Right cardiac atrium (tissue), 5 donors: ENCODE data around the gene ATXN1. TPM values are rescaled to one million over a fixed set of nuclear protein-coding genes. Genes with fewer than 3 reads are reported as not detected.

Source experiments
- ATAC-seq, 2 donors: fragments of 200-7000 bp; cut with Tn5 transposase; one replicate each; pipeline versions ENCODE4 v1.8.0 to v1.9.1; 2020; ENCODE audit warnings: moderate library complexity in 2 of 2, mild to moderate bottlenecking in 1 of 2
- DNase-seq, 3 donors: peaks; one replicate each; pipeline ENCODE4 v3.0.0-alpha.2; 2020
- H3K27ac ChIP-seq: one replicate; pipeline ENCODE4 v1.5.1; 2013; ENCODE audit warnings: mild to moderate bottlenecking, low read length, control low read depth, moderate library complexity
- H3K27me3 ChIP-seq: one replicate; pipeline ENCODE4 v1.6.1; 2013; ENCODE audit not compliant: control insufficient read depth, insufficient read depth
- H3K4me1 ChIP-seq: one replicate; pipeline ENCODE4 v1.6.1; 2013; ENCODE audit warnings: low read length; ENCODE audit not compliant: control insufficient read depth, insufficient read depth
- H3K4me3 ChIP-seq: one replicate; pipeline ENCODE4 v1.5.1; 2013; ENCODE audit warnings: low read length, control low read depth
- H3K9me3 ChIP-seq: one replicate; pipeline ENCODE4 v1.6.1; 2013; ENCODE audit warnings: low read length; ENCODE audit not compliant: control insufficient read depth
- WGBS: extraction: QIAGEN DNeasy Blood & Tissue Kit; methylation state at CpG from one replicate; pipeline ENCODE4 v1.1.7; 2013; 5-methylcytosine and 5-hydroxymethylcytosine counted together
- intact Hi-C, 4 donors: fragments of 100-400 bp; cut with DNase I; formaldehyde crosslinking; loops; one replicate each; pipeline versions ENCODE4 v1.11.0 to v1.14.0; 2022 to 2023
- polyA plus RNA-seq: library from polyadenylated mRNA; stranded (reverse); fragments of 200-250 nt; gene quantifications from one replicate; pipeline ENCODE4 v1.2.3, GENCODE V29; 2013
- total RNA-seq, 4 donors: library from RNA; stranded (reverse); fragmentation: NEBNext Ultra II Directional; extraction: Animal tissue kit (Norgen Biotek cat#: 25700); gene quantifications; one replicate each; pipeline ENCODE4 v1.2.1, GENCODE V29; 2021
- donor health status: healthy with polysubstance abuse.
- donor health status: DM: no; HTN: yes; CAD: no.
- donor health status: DM: no; HTN: no; CAD: no.
- donor health status: DM: no; HTN: yes; CAD: no; lungs with severe emphysema.
- donor health status: DM: yes; HTN: yes; CAD: no.

Gene ATXN1
- total and polyA plus RNA-seq, 5 donors: 11.8 to 50.7 (median 47.6) TPM

DNA sequence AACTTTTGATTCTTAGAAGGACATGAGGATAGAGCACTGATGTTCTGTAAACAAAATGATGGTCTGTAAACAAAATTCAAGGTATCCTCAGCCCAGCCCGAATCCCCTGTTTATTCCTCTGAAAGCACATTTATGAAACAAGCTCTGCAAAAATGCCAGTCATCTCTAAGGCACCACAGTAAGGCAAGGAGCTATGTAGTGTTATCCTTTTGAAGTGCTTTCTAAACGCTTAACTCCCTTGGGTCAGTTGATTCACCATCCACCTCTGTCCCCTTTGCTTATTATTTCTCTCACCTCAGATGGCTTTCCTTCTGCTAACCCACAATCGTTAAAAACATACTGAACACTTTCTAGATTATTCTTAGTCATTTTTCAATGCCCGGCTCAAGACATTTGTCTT, 93.8 kb downstream of the ATXN1 start:
- intact Hi-C loops: no loop called here
- ATAC-seq (no peak), DNase-seq (no peak)
- 77% methylated on average over 4 of the region's 4 CpGs for WGBS
- no peak overlapping the region for H3K27ac ChIP-seq
- peaks cover 5% of the 10 kb centered on the region for H3K4me1 ChIP-seq
- no peak overlapping the region for H3K4me3 ChIP-seq
- H3K9me3 ChIP-seq: no peaks in the 10 kb centered on the region
- no peaks in the 10 kb centered on the region for H3K27me3 ChIP-seq

DNA sequence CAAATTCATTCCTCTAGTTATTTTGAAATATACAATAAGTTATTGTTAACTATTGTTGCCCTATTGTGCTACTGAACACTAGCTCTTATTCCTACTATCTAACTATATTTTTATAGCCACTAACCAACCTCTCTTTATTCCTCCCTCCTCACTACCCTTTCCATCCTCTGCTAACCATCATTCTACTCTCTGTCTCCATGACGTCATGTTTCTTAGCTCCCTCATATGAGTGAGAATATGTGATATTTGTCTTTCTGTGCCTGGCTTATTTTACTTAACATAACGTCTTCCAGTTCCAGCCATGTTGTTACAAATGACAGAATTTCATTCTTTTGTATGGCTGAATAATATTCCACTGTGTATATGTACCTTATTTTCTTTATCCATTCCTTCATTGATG, 95.3 kb downstream of the ATXN1 start:
- intact Hi-C loops: no loop called here
- no peak for ATAC-seq
- peaks cover 5% of the 10 kb centered on the region for H3K4me1 ChIP-seq
- H3K27me3 ChIP-seq: no peaks in the 10 kb centered on the region
- 98% methylated on average over 2 of the region's 2 CpGs for WGBS
- DNase-seq: no peak
- no peak overlapping the region for H3K4me3 ChIP-seq
- H3K27ac ChIP-seq: no peak overlapping the region
- H3K9me3 ChIP-seq: peaks cover 2% of the 10 kb centered on the region

DNA sequence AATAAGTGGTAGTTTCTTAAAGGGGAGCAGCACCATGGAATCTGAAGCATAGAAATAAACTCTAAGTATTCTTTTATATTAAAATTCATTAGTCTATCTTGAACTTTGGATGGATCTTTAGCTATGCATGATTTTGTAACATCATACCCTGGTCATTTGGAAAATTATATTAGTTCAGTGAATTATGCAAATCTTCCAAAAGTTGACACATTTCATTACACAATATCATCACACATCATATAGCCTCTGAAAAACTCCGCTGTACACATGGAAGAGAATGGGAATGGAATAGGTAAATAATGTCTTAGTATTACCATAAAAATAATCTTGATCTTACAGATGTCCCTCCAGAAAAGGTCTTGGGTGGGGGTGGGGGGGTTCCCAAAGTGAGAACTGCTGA, 96.1 kb downstream of the ATXN1 start:
- 97% methylated on average over 1 of the region's 1 CpG for WGBS
- intact Hi-C loops: no loop called here
- no peak for ATAC-seq

DNA sequence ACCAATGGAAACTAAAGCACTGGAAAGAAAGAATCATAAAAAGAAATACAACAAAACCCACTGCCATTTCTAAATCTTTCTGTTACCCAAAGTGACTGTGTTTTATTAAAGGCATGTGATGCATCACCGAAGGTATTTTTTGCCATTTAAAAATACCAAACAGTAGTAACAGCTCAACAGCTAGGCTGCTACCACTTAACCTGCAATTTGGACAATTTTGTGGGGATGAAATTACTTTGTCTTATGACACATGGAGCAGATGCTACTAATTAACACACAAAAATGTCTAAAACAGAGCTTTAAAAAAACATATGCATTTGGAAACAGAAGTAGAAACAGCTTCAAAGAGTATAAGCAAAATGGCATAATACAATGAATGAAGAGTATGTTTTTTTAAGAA, 97.4 kb downstream of the ATXN1 start:
- 77% methylated on average over 1 of the region's 1 CpG for whole genome bisulfite sequencing
- Histone ChIP-seq H3K4me1 (peaks cover 3% of the 10 kb centered on the region), H3K27ac (no peak overlapping the region), H3K4me3 (no peak overlapping the region), H3K27me3 (no peaks in the 10 kb centered on the region), H3K9me3 (peaks cover 2% of the 10 kb centered on the region)
- no peak for ATAC-seq
- intact Hi-C loops: no loop called here
- DNase-seq: no peak

More for the DNA sequence above, 96.1 kb downstream of the ATXN1 start:
- Histone ChIP-seq H3K4me3 (no peak overlapping the region), H3K27me3 (no peaks in the 10 kb centered on the region), H3K4me1 (peaks cover 5% of the 10 kb centered on the region), H3K27ac (no peak overlapping the region), H3K9me3 (peaks cover 2% of the 10 kb centered on the region)
- no peak for DNase-seq

DNA sequence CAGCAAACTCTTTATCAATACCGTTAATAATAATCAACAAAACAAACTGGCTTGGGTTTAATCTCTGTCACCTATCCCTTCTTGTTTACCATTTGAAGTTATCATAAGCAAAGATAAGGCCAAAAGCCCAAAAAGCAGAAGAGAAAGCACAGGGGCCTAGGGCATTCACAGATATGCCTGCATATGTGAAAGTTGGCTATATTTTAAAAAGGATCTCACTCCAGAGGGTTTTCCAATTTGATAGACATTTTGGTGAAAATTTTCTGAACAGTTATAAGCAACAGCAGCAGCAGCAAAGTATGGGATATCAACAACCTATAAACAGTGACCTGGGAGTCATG, 101.1 kb downstream of the ATXN1 start:
- 17% methylated on average over 1 of the region's 1 CpG for whole genome bisulfite sequencing
- peaks cover 2% of the 10 kb centered on the region for H3K9me3 ChIP-seq
- DNase-seq (no peak), ATAC-seq (no peak)
- no peak overlapping the region for H3K27ac ChIP-seq
- no peaks in the 10 kb centered on the region for H3K27me3 ChIP-seq
- intact Hi-C loops: no loop called here
- H3K4me3 ChIP-seq: no peak overlapping the region
- no peaks in the 10 kb centered on the region for H3K4me1 ChIP-seq

DNA sequence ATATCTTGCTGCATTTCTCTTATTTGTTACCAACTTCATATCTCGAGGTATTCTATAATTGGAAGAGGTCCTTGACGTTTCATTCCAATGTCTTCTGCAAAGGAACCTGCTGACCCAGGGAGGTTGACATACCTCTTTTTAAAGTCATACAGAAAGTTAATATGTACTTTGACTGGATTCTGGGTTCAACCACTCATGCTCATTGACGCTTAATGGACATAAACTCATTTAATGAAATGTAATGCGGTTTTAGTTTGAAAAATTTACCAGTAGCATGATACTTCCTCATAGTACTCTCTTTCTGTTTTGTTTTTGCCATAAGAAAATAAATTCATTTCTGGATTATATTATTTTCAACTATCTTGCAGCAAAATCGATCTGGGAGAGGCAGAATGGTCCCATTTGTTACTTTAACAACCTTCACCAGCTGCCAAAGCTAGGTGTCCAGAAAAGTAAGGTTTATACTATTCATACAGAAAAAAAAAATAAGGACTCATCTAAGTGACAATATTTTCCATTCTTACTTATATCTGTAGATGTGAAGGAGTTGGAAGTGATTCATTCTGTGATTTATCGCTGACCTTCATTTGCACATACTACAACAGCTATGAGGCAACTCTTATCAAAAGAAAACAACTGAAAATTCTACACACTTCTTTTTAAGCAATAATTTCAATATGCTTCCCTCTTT, 101.6 kb downstream of the ATXN1 start:
- Histone ChIP-seq H3K27ac (no peak overlapping the region), H3K27me3 (no peaks in the 10 kb centered on the region), H3K4me1 (no peaks in the 10 kb centered on the region), H3K4me3 (no peak overlapping the region), H3K9me3 (peaks cover 2% of the 10 kb centered on the region)
- 64% methylated on average over 6 of the region's 6 CpGs for WGBS
- no peak for DNase-seq
- intact Hi-C loops: no loop called here
- ATAC-seq: no peak

DNA sequence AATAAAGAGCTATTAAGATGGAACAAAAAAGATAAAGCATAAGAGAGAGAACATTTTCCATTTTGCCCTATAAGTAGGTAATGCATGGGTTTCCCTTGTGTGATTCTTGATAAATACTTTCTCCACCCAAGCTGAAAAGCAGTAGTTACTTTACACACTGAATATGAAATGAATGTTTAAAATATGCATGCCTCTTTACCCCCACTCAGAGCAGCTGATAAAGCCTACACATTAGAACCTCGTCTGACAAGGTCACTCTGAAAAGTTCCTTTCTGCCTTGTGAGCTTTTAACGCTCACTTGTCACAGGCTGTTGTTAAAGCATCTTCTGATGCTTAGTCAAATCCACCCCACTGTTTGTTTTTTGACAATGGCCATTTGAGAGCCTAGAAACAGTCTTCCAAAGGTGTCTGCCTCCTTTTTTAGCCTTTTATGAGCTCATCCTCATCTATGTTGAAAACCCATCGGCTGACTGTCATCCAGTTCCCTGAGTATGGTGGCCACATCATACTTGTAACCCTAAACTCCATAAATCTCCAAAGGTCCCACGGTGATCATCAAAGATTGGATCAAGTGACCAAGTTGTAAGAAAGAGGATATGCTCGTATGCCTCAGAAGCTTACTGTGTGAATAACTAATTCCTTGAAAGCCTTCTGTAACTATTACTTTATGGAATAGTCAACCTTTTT, 102.8 kb downstream of the ATXN1 start:
- H3K27ac ChIP-seq: no peak overlapping the region
- H3K4me3 ChIP-seq: no peak overlapping the region
- H3K9me3 ChIP-seq: peaks cover 2% of the 10 kb centered on the region
- H3K4me1 ChIP-seq: no peaks in the 10 kb centered on the region
- WGBS: 70% methylated on average over 5 of the region's 5 CpGs
- no peaks in the 10 kb centered on the region for H3K27me3 ChIP-seq
- intact Hi-C loops: no loop called here
- ATAC-seq (no peak), DNase-seq (no peak)

DNA sequence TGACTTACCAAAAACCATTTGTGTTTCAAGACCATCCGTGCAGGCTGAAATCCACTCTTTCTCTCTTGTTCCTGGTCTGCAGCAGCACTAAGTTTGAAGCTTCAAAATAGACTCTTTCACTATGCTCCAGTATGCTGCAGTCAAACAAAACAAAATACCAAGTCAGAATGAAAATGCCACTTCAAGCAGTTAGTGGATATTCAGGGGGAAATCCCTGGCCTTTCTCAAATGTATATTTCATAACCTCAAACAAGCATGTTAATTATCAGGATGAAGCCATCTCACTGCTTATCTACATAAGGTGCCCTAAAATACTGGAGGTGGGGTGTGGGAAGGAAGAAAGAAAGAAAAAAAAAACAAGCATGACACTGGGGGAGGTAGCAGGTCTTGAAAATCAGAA, 103.5 kb downstream of the ATXN1 start:
- Histone ChIP-seq H3K27ac (no peak overlapping the region), H3K27me3 (no peaks in the 10 kb centered on the region), H3K9me3 (peaks cover 2% of the 10 kb centered on the region), H3K4me1 (no peaks in the 10 kb centered on the region), H3K4me3 (no peak overlapping the region)
- ATAC-seq (no peak), DNase-seq (no peak)
- 76% methylated on average over 1 of the region's 1 CpG for WGBS
- intact Hi-C loops: no loop called here

DNA sequence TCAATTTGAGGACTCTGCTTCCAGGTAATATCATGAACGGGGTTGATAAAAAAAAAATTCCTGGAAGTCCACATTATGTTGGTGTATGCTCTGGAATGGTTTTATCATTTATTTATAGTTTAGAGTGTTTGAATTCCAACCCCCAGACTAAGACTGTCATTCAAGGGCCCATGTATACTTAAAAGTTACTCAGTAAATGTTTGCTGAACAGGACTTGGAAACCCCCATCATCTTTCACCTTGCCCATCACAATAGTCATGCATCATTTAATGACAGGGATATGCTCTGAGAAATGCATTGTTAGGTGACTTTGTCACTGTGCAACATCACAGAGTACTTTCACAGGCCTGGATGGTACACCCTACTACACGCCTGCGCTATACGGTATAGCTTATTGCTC, 104.8 kb downstream of the ATXN1 start:
- no peaks in the 10 kb centered on the region for H3K9me3 ChIP-seq
- H3K4me1 ChIP-seq: no peaks in the 10 kb centered on the region
- H3K4me3 ChIP-seq: no peak overlapping the region
- intact Hi-C loops: no loop called here
- H3K27ac ChIP-seq: no peak overlapping the region
- H3K27me3 ChIP-seq: no peaks in the 10 kb centered on the region
- no peak for DNase-seq
- no peak for ATAC-seq
- 92% methylated on average over 4 of the region's 4 CpGs for WGBS

DNA sequence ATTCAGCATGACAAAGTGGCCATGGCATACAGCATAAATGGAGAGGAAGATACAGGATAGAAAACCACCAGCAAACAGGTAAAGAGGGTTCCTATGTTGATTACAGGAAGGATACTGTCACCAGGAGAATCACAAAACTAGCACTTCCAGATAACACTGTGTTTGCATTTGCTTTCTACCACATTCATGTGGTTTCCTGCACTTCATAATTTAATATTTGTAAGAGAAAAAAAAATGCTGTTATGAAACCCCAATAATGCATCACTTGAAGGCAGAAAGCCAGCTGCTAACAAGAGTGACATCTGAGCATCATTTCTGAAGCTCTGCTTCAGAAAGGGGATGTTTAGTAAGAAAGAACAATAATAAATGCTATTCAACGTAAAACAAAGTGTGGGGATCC, 106.6 kb downstream of the ATXN1 start:
- Histone ChIP-seq H3K4me1 (no peaks in the 10 kb centered on the region), H3K4me3 (no peak overlapping the region), H3K27me3 (no peaks in the 10 kb centered on the region), H3K27ac (no peak overlapping the region), H3K9me3 (no peaks in the 10 kb centered on the region)
- intact Hi-C loops: no loop called here
- 90% methylated on average over 1 of the region's 1 CpG for WGBS
- DNase-seq (no peak), ATAC-seq (no peak)

DNA sequence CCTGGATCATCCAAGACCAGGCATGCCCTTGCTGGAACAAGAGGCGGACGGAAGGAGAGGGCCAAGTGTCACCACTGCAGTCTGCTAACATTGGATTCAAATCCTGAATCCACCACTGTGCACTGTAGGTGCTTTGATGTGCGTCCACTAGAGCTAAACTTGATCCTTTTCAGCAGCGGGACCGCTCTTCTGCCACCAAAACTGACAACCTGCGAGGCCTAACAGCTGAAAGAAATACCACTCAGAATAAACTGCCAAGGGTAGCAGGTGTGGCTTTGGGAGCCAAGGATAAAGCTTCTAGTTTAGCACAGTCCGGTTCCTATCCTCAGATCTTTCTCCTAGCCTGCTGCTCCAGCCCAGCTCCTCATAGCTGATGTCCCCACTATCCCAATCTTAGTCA, 108.0 kb downstream of the ATXN1 start:
- H3K9me3 ChIP-seq: no peaks in the 10 kb centered on the region
- 95% methylated on average over 7 of the region's 7 CpGs for WGBS
- no peak for ATAC-seq
- H3K4me1 ChIP-seq: no peaks in the 10 kb centered on the region
- H3K27me3 ChIP-seq: no peaks in the 10 kb centered on the region
- H3K27ac ChIP-seq: no peak overlapping the region
- intact Hi-C loops: no loop called here
- DNase-seq: no peak
- no peak overlapping the region for H3K4me3 ChIP-seq

DNA sequence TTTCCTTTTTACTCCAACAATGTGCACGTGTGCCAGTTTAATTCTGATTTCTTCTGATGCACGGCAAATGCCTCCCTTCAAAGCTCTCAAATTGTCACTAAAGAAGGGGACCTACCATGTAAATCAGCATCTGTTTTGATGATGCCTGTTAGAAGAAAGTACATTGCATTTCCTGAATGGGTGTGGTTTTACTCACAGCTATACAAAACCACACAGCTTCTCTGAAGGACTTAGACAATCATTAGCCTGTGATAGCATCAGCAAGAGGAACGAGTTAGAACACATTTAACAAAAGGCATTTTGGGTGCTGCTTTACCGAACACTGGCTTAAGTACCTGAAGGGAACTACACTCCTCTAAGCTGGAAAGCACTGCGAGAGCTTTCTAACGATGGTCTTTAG, 109.4 kb downstream of the ATXN1 start:
- Histone ChIP-seq H3K27ac (no peak overlapping the region), H3K4me3 (no peak overlapping the region), H3K4me1 (no peaks in the 10 kb centered on the region), H3K9me3 (no peaks in the 10 kb centered on the region), H3K27me3 (no peaks in the 10 kb centered on the region)
- no peak for ATAC-seq
- WGBS: 86% methylated on average over 6 of the region's 6 CpGs
- no peak for DNase-seq
- intact Hi-C loops: no loop called here
